Activated CD4-positive, alpha-beta memory T cell treated with anti-CD3 and anti-CD28 coated beads, Interleukin-2, amount 10 ng/mL, durations not matched to agents 7 days and 5 days (primary cell): Measurements from ENCODE around the gene SLC5A11. TPM values are rescaled to one million over a fixed set of nuclear protein-coding genes. Genes with fewer than 3 reads are reported as not detected.

ENCODE experiments used
- CTCF ChIA-PET: fragments of 350-600 bp; sonication (Branson Sonifier 250); formaldehyde crosslinking; loops from one replicate; lab custom pipeline; 2021; ENCODE audit warnings: antibody characterized with exemption, inconsistent platforms; lab: Charles Lee
- POLR2A ChIA-PET: fragments of 350-600 bp; sonication (Branson Sonifier 250); formaldehyde crosslinking; loops from one replicate; lab custom pipeline; 2021; ENCODE audit warnings: antibody characterized with exemption; lab: Charles Lee
- DNase-seq: peaks from one replicate; pipeline ENCODE4 v3.0.0-alpha.2; 2020
- H3K27ac Mint-ChIP-seq: one replicate; pipeline ENCODE4 v1.8.0; 2021; ENCODE audit warnings: mild to moderate bottlenecking, mixed read lengths
- H3K27me3 Mint-ChIP-seq: one replicate; pipeline ENCODE4 v1.8.0; 2021; ENCODE audit warnings: mixed read lengths
- H3K36me3 Mint-ChIP-seq: one replicate; pipeline ENCODE4 v1.8.0; 2021; ENCODE audit warnings: low read depth, mixed read lengths
- H3K4me1 Mint-ChIP-seq: one replicate; pipeline ENCODE4 v1.8.0; 2021; ENCODE audit warnings: mixed read lengths
- H3K4me3 Mint-ChIP-seq: one replicate; pipeline ENCODE4 v1.8.0; 2021; ENCODE audit warnings: mild to moderate bottlenecking, mixed read lengths
- H3K9me3 Mint-ChIP-seq: one replicate; pipeline ENCODE4 v1.8.0; 2021; ENCODE audit warnings: mixed read lengths
- total RNA-seq, 2 experiments: library from RNA; stranded (reverse); gene quantifications; one replicate each; pipeline ENCODE4 v1.2.3, GENCODE V29; 2021

SLC5A11 gene
- total RNA-seq, 2 experiments from 2014 or later, result not detected

GRCh38 chr16:24950275-24950674, 104.5 kb downstream of the SLC5A11 start:
- Mint-ChIP-seq H3K4me1 (no peaks in the 10 kb centered on the region), H3K36me3 (peaks cover 45% of the 10 kb centered on the region), H3K27ac (no peak overlapping the region), H3K9me3 (no peaks in the 10 kb centered on the region), H3K27me3 (no peaks in the 10 kb centered on the region), H3K4me3 (no peak overlapping the region)
- DNase-seq, result no peak
- CTCF ChIA-PET, result no interaction called here
- POLR2A ChIA-PET, result no interaction called here

GRCh38 chr16:24953306-24953705, 107.5 kb downstream of the SLC5A11 start:
- Mint-ChIP-seq H3K9me3 (no peaks in the 10 kb centered on the region), H3K27me3 (no peaks in the 10 kb centered on the region), H3K4me3 (no peak overlapping the region), H3K27ac (no peak overlapping the region), H3K4me1 (no peaks in the 10 kb centered on the region), H3K36me3 (peaks cover 58% of the 10 kb centered on the region)
- no peak for DNase-seq
- ChIA-PET CTCF (no interaction called here), POLR2A (no interaction called here)

- no peaks in the 10 kb centered on the region for H3K4me1 Mint-ChIP-seq
- H3K36me3 Mint-ChIP-seq, result peaks cover 59% of the 10 kb centered on the region
- ChIA-PET POLR2A (no interaction called here), CTCF (no interaction called here)
- H3K27me3 Mint-ChIP-seq, result no peaks in the 10 kb centered on the region
- DNase-seq, result no peak
- H3K4me3 Mint-ChIP-seq, result no peak overlapping the region
- no peak overlapping the region for H3K27ac Mint-ChIP-seq
- H3K9me3 Mint-ChIP-seq, result no peaks in the 10 kb centered on the region
These were observed 108.0 kb downstream of the SLC5A11 start for GRCh38 chr16:24953721-24954120.

GRCh38 chr16:24954137-24954536, 108.4 kb downstream of the SLC5A11 start:
- H3K9me3 Mint-ChIP-seq, result no peaks in the 10 kb centered on the region
- H3K4me3 Mint-ChIP-seq, result no peak overlapping the region
- no peaks in the 10 kb centered on the region for H3K4me1 Mint-ChIP-seq
- ChIA-PET POLR2A (no interaction called here), CTCF (no interaction called here)
- H3K27me3 Mint-ChIP-seq, result no peaks in the 10 kb centered on the region
- no peak overlapping the region for H3K27ac Mint-ChIP-seq
- peaks cover 61% of the 10 kb centered on the region for H3K36me3 Mint-ChIP-seq
- DNase-seq, result no peak

GRCh38 chr16:24955975-24956731, 110.4 kb downstream of the SLC5A11 start:
- Mint-ChIP-seq H3K27me3 (no peaks in the 10 kb centered on the region), H3K4me3 (no peak overlapping the region), H3K4me1 (no peaks in the 10 kb centered on the region), H3K9me3 (no peaks in the 10 kb centered on the region), H3K27ac (no peak overlapping the region), H3K36me3 (peaks cover 64% of the 10 kb centered on the region)
- POLR2A ChIA-PET, result no interaction called here
- DNase-seq, result no peak
- CTCF ChIA-PET, result no interaction called here

GRCh38 chr16:24957887-24958286, 112.1 kb downstream of the SLC5A11 start:
- Mint-ChIP-seq H3K27ac (no peak overlapping the region), H3K4me3 (no peak overlapping the region), H3K27me3 (no peaks in the 10 kb centered on the region), H3K9me3 (peaks cover 9% of the 10 kb centered on the region), H3K4me1 (no peaks in the 10 kb centered on the region), H3K36me3 (peaks cover 68% of the 10 kb centered on the region)
- no peak for DNase-seq
- CTCF ChIA-PET, result no interaction called here
- POLR2A ChIA-PET, result no interaction called here

Other genes starting within 250 kb of the SLC5A11 start
- gene TNRC6A, start 116.3 kb upstream of the SLC5A11 start, total RNA-seq, result 10 to 100 TPM; 37.4 to 37.8 TPM
- gene ARHGAP17, start 169.4 kb downstream of the SLC5A11 start, total RNA-seq, result 10 to 100 TPM; 57.3 to 61.2 TPM